Measurements from ENCODE around the gene GLCE.
"Not testable (repeated sequence)": the region's sequence is repeated elsewhere in the genome, so short reads cannot be mapped to it uniquely, and the experiment has no call there.

The GLCE gene

DNA sequence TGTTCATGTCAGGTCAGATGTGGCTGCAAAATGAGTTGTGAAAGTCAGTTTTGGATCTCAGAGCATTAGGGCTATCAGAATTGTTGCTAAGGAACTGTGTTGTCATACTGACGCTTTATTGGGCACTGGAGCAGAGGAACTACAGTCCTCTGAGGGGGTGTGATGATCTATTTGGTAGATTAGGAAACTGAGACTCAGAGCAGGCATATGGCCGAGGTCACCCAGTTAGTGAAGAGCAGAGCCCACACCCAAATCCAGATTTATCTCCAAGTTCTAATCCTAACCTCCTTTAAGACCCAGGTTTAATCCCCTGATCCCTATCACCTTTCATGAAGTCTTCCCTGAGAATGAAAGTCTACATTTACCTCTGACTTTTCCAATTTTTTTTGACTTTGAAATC is 25.6 kb upstream of the GLCE start:
- no peak for DNase-seq (ENCODE audit: low read depth in 4 of 4, low spot score in 1 of 4)

DNA sequence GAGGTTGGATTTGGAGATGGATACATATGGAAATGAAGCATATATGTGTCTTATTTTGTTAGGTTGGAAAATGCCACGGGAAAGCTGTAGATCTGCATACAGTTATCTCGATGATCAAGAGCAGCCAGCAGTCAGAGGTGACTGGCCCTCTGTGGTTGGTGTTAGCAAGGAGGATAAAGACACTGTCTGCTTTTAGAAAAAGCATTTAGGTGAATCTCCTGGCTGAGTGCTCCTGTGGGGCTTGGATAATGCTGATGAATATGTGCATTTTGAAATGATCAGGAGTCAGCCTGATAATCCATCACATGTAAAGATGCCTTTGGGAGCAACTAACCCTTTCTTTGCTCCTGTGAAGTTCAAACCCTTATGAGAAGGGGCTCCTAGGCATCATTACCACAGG is 24.9 kb upstream of the GLCE start:
- no peak for DNase-seq (ENCODE audit: low read depth in 4 of 4, low spot score in 1 of 4)

DNA sequence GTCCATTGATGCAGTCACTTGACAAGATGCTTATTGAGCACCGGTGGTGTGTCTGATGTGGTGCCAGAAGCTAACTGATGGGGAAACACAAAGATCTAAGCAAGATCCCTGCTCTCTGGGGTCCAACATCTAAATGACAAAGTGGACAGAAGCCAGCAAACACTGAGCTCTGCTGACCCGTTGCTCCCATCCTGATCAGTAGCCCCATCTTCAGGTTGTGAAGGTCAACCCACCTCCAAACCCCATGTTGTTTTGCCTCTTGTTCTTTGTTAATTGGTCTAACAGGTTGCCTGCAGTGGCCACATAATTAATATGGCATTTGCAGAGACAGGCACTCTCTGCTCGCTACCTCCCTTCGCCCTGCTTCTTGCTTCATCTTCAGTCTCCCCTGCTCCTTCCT is 21.5 kb upstream of the GLCE start:
- no peak for DNase-seq (ENCODE audit: low read depth in 4 of 4, low spot score in 1 of 4)

DNA sequence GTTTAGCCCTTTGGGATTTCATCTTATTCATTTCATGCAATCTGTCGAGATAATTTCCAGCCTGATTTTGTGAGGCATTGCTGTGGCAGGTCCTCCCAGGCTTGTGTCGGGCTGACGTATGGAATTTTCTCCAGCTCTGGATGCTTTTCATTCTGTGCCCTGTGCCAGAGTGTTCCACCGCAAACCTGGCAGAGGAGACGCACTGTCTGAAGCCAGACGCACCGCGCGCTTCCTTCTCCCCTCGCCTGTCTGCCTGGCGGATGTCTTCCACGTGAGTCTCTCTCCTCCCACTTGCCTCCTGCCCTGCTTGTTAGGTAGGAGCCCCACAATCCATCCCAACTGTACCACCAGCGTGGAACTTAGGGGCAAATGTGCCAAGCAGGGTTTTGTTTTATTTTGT is 20.1 kb upstream of the GLCE start:
- no peak for DNase-seq (ENCODE audit: low read depth in 4 of 4, low spot score in 1 of 4)

DNA sequence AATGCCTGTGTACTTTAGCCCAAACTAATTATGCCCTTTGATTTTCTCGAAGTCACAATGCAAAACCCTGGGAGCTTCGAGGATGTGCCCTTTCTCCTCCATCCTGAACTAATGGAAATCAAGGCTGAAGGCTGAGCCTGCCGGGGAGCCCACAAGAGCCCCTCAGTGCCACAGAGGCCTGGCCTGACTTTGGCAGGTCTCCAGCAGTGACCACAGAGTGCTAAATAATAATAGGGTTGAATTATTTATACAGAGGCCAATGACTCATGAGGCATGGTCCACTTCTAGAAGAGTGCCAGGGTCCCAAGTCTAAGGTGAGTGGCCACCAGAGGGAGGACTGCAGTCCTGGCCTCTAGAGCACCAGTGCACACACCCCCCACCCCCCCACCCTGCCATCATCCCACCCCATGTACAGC is 19.1 kb upstream of the GLCE start:
- no peak for DNase-seq (ENCODE audit: low read depth in 4 of 4, low spot score in 1 of 4)

DNA sequence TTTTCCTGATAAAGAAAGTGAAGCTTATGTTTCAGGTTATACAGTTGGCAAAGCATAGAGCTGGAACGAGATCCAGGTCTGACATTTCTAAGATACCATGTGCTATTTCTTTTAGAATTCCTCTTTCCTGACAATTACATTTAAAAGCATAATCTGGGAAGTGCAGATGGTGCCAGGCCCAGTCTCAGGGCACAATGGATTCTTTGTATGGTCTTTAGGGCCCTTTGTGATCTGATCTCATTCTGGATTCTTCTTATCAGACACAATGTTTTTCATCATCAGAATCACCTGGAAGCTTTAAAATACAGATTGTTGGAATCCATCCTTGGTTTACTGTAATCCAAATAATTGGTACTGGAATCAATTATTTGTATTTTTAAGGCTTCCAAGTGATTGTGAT is 18.6 kb upstream of the GLCE start:
- no peak for DNase-seq (ENCODE audit: low read depth in 4 of 4, low spot score in 1 of 4)

DNA sequence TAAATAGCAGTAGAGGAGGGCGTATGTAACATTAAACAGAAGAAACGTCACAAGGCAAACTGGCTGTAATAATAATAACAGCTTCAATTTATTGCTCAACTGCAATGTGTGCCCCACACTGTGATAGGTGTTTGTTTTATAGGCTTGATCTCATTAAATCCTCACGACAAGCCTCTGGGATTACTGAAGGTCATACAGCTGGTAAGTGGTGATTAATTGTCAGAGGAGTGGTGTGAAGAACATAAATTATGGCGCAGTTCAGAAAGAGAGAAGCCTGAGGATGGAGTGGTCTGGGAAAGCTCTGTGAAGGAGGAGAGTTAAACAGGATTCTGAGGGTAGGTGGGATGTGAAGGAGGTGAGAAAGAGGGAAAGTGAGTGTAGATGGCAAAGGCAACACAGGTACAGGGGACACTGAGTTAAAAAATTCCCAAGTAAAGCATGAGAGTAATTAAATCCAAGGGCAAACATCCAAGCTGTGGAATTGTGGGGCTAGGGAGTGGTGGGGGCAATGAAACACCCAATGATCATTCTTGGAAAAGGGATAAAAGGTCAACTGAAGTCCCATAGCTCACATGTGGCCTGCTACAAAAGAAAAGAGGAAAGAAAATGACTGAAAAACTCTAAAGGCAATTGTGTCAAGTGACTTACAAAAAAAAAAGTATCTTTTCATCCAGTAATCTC is 16.5 kb upstream of the GLCE start:
- no peak for DNase-seq (ENCODE audit: low read depth in 4 of 4, low spot score in 1 of 4)

DNA sequence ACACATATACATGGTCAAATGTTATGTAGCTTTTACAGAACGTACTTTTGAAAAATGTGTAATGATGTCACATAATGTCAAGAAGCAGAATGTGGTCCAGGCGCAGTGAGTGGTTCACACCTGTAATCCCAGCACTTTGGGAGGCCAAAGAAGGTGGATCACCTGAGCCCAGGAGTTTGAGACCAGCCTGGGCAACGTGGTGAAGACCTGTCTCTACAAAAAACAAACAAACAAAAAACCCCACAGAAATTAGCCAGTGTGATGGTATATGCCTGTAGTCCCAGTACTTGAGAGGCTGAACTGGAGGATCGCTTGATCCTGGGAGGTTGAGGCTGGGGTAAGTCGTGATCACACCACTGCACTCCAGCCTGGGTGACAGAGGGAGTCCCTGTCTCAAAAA is 15.9 kb upstream of the GLCE start:
- no peak for DNase-seq (ENCODE audit: low read depth in 4 of 4, low spot score in 1 of 4)

DNA sequence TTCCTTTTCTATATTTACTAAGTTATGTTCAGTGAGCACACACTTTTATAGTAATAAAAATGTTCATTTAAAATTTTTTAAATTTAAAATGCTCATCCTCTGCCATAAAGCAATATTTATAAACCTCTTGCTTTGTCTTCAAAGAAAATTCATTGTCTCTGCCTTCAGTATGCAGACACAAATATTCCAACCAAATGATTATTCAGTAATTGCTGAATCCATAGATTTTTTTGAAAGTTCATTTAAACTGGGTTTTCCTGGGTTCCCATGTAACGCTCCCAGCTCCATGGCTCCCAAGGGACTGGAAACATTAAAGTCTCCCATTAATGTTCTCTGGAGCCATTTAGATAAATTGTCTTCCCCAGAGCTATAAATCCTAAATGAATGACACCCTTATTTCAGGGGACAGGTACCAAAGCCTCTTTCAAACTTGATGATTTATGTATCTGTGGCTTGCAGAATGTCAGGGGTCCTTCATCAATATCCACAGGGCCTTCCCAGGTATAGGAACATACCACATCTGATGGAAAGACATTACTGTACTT is 15.2 kb upstream of the GLCE start:
- no peak for DNase-seq (ENCODE audit: low read depth in 4 of 4, low spot score in 1 of 4)

DNA sequence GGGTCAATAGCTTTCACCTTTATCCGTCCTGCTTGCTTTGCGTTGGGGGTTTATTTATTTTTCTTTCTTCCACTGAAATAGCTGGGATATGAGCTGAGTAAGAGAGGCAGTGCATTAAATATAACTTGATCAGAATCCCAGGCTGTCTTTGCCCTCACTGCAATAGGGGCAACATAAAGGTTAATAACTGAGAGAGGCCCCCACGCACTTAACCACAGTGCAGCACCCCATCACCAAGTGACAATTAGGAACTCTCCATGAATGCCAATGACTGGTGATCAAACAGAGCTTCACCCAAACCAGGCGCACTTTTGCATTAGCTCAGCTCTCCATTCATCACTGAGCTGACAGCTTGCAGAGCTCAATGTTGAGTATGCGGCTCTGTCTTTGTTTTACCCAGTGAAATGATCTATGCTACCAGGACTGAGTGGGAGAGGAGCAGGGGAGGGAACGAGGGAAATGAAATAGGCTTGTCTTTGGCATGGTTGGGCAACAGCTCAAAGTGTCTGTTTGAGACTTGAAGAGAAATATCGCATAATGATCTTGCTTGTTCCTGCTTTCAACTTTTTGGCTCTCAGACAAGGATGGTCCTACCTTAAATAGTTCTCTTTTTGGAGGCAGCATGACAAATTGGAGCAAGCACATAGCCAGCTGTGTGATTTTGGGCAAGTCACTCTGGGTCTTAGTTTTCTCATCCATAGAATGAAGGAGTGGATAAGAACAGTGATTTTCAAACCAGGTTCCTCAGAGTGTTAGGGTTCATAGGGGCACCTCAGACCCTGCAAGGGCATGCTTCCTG is 14.5 kb upstream of the GLCE start:
- no peak for DNase-seq (ENCODE audit: low read depth in 4 of 4, low spot score in 1 of 4)

DNA sequence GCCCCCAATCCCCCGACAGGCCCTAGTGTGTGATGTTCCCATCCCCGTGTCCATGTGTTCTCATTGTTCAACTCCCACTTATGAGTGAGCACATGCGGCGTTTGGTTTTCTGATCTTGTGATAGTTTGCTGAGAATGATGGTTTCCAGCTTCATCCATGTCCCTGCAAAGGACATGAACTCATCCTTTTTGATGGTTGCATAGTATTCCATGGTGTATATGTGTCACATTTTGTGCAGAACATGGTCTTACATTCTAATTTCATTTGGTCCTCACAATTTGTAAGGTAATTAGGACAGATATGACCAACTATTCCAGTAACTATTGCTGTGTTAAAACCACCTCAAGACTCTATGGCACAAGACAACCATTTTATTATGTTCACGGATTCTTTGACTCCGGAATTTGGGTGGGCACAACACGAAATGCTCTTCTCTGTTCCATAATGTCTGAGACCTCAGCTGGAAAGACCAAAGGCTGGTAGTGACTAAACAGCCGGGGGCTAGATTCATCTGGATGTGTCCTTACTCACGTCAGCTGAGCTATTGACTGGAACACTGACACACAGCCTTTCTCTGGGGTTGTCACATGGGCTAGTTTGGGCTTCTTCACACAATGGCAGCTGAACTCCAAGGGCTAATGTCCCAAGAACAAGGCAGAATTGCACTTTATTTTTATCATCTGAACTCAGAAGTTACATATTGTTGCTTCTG is 13.6 kb upstream of the GLCE start:
- DNase-seq (ENCODE audit: low read depth in 4 of 4, low spot score in 1 of 4), result no peak

DNA sequence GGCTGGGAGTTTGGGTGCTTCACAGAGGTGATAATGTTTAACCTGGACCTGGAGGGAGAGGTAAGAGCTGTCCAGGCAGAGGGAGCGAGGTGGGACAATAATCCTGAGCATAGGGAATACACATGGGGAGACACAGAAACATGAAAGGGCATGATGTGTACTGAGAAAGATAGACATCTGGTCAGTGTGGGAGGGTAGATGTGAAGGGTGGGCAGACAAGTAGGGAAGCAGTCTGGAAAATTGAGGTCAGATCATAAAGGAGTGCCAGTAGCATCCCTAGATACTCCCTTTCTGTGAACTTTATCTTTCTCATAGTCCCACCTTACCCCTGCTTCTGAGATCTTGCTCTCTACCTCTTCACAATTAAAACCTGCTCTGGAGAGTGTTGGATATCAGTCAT is 12.0 kb upstream of the GLCE start:
- no peak for DNase-seq (ENCODE audit: low read depth in 4 of 4, low spot score in 1 of 4)

DNA sequence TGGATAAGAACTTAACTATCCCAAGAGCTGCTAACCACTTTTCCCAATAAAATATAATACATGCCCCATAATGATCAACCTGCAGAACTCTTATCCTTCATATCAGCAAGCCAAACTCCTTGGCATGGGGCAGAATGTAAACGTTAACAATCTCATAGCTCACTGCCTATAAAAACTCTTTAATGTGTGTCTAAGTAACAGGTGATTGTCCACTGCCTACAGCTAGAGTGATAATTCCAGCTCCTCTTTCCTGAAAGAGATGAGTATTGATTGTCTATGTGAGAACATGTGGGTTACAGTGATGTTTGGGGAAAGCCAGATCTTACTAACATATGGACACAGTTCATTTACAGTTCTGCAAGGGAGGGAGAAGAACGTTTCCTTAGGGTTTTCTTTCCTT is 11.3 kb upstream of the GLCE start:
- DNase-seq (ENCODE audit: low read depth in 4 of 4, low spot score in 1 of 4), result no peak

DNA sequence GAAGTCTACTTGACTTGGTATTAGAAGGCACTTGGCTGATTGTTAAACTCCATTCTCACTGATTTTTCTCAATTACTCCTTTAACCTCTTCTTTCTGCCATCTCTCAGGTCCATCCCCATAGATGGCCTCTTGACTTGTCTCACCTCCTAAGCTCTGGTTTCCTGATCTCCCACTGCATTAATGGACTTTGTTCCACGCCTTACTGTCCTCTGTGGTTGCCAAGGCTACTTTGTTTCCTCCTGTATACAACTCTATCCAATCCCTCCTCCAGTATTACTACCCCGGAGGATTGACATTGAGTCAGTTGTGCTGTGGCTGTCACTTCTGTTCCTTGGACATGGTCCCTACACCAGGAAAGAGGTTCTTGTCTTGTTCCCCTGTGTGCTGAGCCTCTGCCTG is 10.6 kb upstream of the GLCE start:
- DNase-seq (ENCODE audit: low read depth in 4 of 4, low spot score in 1 of 4), result no peak

DNA sequence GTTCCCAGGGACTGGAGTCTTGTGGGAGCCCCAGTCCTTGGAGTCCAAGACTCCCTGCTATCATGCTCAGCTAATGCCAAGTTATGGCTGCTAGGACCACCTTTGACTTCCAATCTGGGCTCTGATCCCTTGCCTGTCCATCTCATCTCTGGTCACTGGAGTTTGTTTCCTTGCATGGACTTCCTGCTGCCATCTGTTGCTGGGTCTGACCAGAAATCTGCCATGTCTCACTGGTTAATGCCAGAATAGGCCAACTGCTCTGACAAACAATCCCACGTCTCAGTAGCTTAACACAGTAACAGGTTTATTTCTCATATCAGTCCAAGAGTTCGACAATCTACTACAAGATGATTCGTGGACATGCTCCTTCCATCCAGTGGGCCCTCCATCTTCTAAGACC is 10.1 kb upstream of the GLCE start:
- no peak for DNase-seq (ENCODE audit: low read depth in 4 of 4, low spot score in 1 of 4)

DNA sequence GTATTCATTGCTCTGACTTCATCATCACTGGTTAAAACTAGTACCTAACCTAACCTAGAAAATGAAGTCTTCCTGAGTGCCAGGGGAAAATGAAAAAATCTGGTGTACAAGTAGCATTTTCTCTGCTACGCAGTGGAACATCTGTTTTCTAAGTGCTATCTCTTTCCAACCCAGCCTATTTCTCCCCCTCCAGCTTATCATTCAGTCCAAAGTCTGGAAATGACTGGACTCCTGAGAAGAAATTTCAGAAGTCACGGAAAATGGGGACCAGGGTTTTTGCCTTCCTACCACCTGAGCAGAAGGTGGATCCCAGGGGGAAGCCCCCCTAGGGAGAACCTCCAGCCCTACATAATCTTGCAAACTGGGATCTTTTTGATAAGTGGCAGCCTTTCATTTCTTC is 9.6 kb upstream of the GLCE start:
- DNase-seq (ENCODE audit: low read depth in 4 of 4, low spot score in 1 of 4), result no peak

DNA sequence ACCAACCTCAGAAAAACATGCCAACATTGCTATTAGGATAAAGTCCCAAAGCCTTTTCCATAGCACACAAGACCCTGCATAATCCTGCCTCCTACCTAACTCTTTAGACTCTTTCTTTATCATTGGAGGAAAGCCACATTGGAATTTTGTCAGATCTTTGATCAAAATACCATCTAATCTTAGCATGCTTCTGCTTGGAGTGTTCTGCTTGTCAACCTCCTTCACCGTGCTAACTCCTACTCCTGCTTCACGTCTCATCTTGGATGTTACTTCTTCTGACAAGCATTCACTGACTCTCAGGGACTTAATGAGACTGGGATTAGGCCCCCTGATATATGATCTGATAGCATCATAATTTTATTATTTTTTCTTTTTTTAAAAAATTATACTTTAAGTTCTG is 7.4 kb upstream of the GLCE start:
- no peak for DNase-seq (ENCODE audit: low read depth in 4 of 4, low spot score in 1 of 4)

DNA sequence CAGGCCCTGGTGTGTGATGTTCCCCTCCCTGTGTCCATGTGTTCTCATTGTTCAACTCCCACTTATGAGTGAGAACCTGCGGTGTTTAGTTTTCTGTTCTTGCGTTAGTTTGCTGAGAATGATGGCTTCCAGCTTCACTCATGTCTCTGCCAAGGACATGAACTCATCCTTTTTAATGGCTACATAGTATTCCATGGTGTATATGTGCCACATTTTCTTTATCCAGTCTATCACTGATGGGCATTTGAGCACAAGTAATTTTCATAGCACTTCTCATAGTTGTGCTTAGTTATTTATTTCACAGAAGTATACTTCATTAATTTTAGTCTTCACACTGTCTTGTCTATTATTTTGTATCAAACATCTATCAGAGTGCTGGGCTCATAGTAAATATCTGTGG is 6.8 kb upstream of the GLCE start:
- DNase-seq (ENCODE audit: low read depth in 4 of 4, low spot score in 1 of 4), result not testable (repeated sequence)

DNA sequence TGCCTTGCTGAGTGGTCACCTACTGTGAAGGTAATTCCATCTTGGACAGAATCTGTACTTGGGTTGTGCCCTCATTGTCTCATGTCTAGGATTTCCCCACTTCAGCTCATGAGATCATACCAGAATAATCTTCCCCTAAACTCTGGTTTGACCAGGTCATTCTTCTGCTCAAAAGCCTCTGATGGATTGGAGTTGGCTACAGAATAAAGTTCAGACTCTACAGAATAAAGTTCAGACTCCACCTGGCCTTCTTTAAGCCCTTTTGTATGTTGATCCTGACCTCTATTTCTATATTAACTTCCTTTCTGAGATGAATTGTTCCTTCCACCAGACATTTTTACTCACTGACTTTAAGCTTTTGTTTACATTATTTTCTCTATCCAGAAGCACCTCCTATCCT is 6.4 kb upstream of the GLCE start:
- no peak for DNase-seq (ENCODE audit: low read depth in 4 of 4, low spot score in 1 of 4)

DNA sequence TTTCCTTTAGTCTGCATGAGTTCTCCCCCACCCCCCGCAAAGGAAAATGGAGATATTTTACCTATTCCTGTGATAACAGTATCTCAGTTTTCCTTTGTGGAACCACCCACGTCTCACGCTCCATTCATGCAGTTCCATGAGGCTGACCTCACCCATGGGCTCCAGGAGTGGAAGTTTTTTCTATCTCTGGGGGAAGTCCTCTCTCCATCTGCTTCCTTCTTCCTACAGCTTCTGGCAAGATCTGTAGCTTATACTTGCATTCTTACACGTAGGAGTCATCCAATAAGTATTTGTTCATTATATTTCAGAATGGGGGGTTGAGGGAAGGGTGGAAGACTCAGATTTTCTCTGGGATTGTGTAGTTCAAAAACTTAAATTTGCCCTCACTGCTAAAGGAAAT is 5.8 kb upstream of the GLCE start:
- DNase-seq (ENCODE audit: low read depth in 4 of 4, low spot score in 1 of 4), result no peak

DNA sequence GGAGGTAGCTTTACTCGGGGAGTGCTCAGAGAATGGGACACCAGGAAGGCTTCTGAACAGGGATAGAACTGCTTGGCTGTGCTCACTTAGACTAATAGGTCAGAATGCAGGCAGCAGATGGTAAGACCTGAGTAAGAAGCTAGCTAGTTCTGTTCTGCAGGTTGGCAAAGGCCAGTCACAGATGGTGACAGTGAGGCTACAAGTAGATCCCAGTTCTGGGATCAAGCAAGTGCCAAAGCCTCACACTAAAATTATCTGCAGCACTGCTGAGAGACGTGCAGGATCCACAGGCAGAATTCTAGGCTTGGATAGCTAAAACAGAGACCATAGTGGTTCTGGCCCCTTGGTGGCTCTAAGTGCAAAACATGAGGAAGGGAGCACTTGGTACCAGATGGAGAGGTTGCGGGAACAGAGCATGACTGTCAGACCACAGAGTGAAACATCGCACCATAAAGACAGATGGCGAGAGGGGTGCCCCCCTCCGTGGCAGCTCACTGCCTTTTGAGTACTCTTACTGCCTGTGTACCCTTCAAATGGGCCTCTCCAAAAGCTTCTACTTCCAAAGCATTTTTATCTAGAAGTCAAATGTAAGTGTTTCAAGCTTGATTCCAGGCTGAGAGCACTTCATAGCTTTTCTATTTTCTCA is 3.6 kb upstream of the GLCE start:
- DNase-seq (ENCODE audit: low read depth in 4 of 4, low spot score in 1 of 4), result no peak

Data from stimulated activated CD4-positive, alpha-beta T cell treated with anti-CD3 and anti-CD28 coated beads, Interleukin-1b, Interleukin-23, amount 100 ng/mL, for 24 hours (primary cell).